ENCODE data around the gene PSMD4. TPM values are rescaled to one million over a fixed set of nuclear protein-coding genes. Genes with fewer than 3 reads are reported as not detected.

The PSMD4 gene
- total RNA-seq, 1 donor from 2014 or later = 123 TPM

- no peaks in the 10 kb centered on the region for H3K79me2 ChIP-seq (ENCODE audit: low read depth)
- no peak overlapping the region for H3K9ac ChIP-seq
- Mint-ChIP-seq H3K4me3 (no peak overlapping the region), H3K27me3 (ENCODE audit: insufficient read depth, low read depth) (no peaks in the 10 kb centered on the region), H3K27ac (no peak overlapping the region), H3K4me1 (no peaks in the 10 kb centered on the region), H3K9me3 (no peaks in the 10 kb centered on the region), H3K36me3 (peaks cover 40% of the 10 kb centered on the region)
- H3K9me3 ChIP-seq (ENCODE audit: low read depth) = no peaks in the 10 kb centered on the region
- no peaks in the 10 kb centered on the region for H3K4me1 ChIP-seq
- H3K4me3 ChIP-seq = no peak overlapping the region
- H3K4me2 ChIP-seq = no peak overlapping the region
- no peaks in the 10 kb centered on the region for H3K27me3 ChIP-seq
- no peak overlapping the region for H2AFZ ChIP-seq (replicated peaks)
- H3K27ac ChIP-seq = no peak overlapping the region
- peaks cover 16% of the 10 kb centered on the region for H3K36me3 ChIP-seq
- no peak for DNase-seq (ENCODE audit: low spot score)
- peaks cover 6% of the 10 kb centered on the region for H3F3A ChIP-seq (ENCODE audit: low read depth)
- H4K20me1 ChIP-seq (ENCODE audit: low read depth) = peaks cover 4% of the 10 kb centered on the region
- TF ChIP-seq CTCF (IDR thresholded peaks at IDR 0.05) (no peak), EZH2 (IDR thresholded peaks at IDR 0.05) (no peak), EZH2phosphoT487 (IDR thresholded peaks at IDR 0.05) (no peak)
These were observed 19.3 kb upstream of the PSMD4 start for GRCh38 chr1:151235235-151235634.

GRCh38 chr1:151237678-151238466 lies 16.7 kb upstream of the PSMD4 start:
- no peak overlapping the region for H2AFZ ChIP-seq (replicated peaks)
- no peak overlapping the region for H3K9ac ChIP-seq
- peaks cover 16% of the 10 kb centered on the region for H3F3A ChIP-seq (ENCODE audit: low read depth)
- H3K4me1 ChIP-seq = no peaks in the 10 kb centered on the region
- no peak for TF ChIP-seq EZH2 (IDR thresholded peaks at IDR 0.05)
- TF ChIP-seq CTCF (IDR thresholded peaks at IDR 0.05) = no peak
- no peak for TF ChIP-seq EZH2phosphoT487 (IDR thresholded peaks at IDR 0.05)
- Mint-ChIP-seq H3K36me3 (peaks cover 41% of the 10 kb centered on the region), H3K4me1 (no peaks in the 10 kb centered on the region), H3K4me3 (no peak overlapping the region), H3K27ac (no peak overlapping the region), H3K9me3 (no peaks in the 10 kb centered on the region), H3K27me3 (ENCODE audit: insufficient read depth, low read depth) (peaks cover 4% of the 10 kb centered on the region)
- H4K20me1 ChIP-seq (ENCODE audit: low read depth) = peaks cover 7% of the 10 kb centered on the region
- H3K4me2 ChIP-seq = no peak overlapping the region
- H3K9me3 ChIP-seq (ENCODE audit: low read depth) = no peaks in the 10 kb centered on the region
- no peak overlapping the region for H3K4me3 ChIP-seq
- peaks cover 16% of the 10 kb centered on the region for H3K36me3 ChIP-seq
- no peak for DNase-seq (ENCODE audit: low spot score)
- no peaks in the 10 kb centered on the region for H3K27me3 ChIP-seq
- H3K27ac ChIP-seq = no peak overlapping the region
- H3K79me2 ChIP-seq (ENCODE audit: low read depth) = no peaks in the 10 kb centered on the region

- TF ChIP-seq EZH2 (IDR thresholded peaks at IDR 0.05) (no peak), CTCF (IDR thresholded peaks at IDR 0.05) (no peak), EZH2phosphoT487 (IDR thresholded peaks at IDR 0.05) (no peak)
- Mint-ChIP-seq H3K36me3 (peaks cover 45% of the 10 kb centered on the region), H3K27ac (no peak overlapping the region), H3K4me1 (peaks cover 3% of the 10 kb centered on the region), H3K9me3 (no peaks in the 10 kb centered on the region), H3K4me3 (no peak overlapping the region), H3K27me3 (ENCODE audit: insufficient read depth, low read depth) (peaks cover 4% of the 10 kb centered on the region)
- Histone ChIP-seq H3F3A (ENCODE audit: low read depth) (peaks cover 21% of the 10 kb centered on the region), H3K9me3 (ENCODE audit: low read depth) (no peaks in the 10 kb centered on the region), H3K79me2 (ENCODE audit: low read depth) (no peaks in the 10 kb centered on the region), H3K4me2 (no peak overlapping the region), H2AFZ (replicated peaks) (no peak overlapping the region), H3K36me3 (peaks cover 16% of the 10 kb centered on the region), H3K4me1 (no peaks in the 10 kb centered on the region), H3K9ac (no peak overlapping the region), H3K27ac (no peak overlapping the region), H4K20me1 (ENCODE audit: low read depth) (peaks cover 7% of the 10 kb centered on the region), H3K4me3 (no peak overlapping the region), H3K27me3 (no peaks in the 10 kb centered on the region)
- DNase-seq (ENCODE audit: low spot score) = no peak
These were observed 16.1 kb upstream of the PSMD4 start for GRCh38 chr1:151238467-151238739.

All from neural progenitor cell (in vitro differentiated cells).